K562 (cell line): Measurements from ENCODE around the gene SPRR1A. TPM values are rescaled to one million over a fixed set of nuclear protein-coding genes. Genes with fewer than 3 reads are reported as not detected.

Experiments
- ATAC-seq: fragments of 200-7000 bp; cut with Tn5 transposase; 3 replicates; pipeline ENCODE4 v1.9.1; 2020; ENCODE audit warnings: moderate library complexity
- BruUV-seq: library from RNA; stranded (reverse); fragments of 400-500 nt; replicated peaks from 2 replicates; lab custom pipeline; 2021; lab: Mats Ljungman, UMichigan
- CTCF ChIA-PET: fragments of 300-600 bp; formaldehyde crosslinking; extraction: SDS; loops from one replicate; lab custom pipeline; 2021; ENCODE audit warnings: low intra/inter-chr PET ratio; lab: Yijun Ruan, JAX
- POLR2A ChIA-PET: fragments of 300-600, 350-650 bp; sonication (Branson Sonifier 250); formaldehyde crosslinking; extraction: SDS; loops from one replicate; lab custom pipeline; 2021; ENCODE audit warnings: antibody characterized with exemption, inconsistent platforms; lab: Yijun Ruan, JAX
- DNase-seq, 4 experiments: peaks; one replicate each; pipeline versions ENCODE4 v3.0.0 to v3.0.0-alpha.2; 2011 to 2018; ENCODE audit warnings: low spot score in 3 of 4, mixed read lengths in 3 of 4; ENCODE audit errors: extremely low read depth in 1 of 4
- FAIRE-seq: peaks from 2 replicates; lab custom pipeline; 2011; peaks lifted over from hg19 to GRCh38; lab: Jason Lieb, UNC
- H2AFZ ChIP-seq: 2 replicates; pipeline ENCODE4 v1.6.0; 2011; ENCODE audit warnings: low read depth, low read length, control low read depth, inconsistent platforms
- H3K27ac ChIP-seq: fragments of 200-600 bp; 3 replicates; pipeline ENCODE4 v1.8.0; 2011; ENCODE audit warnings: low read depth, mild to moderate bottlenecking, control low read depth, inconsistent platforms, low read length, moderate library complexity, mixed read lengths; ENCODE audit errors: extremely low read depth
- H3K27me3 ChIP-seq, 2 experiments: fragments of 300-600 bp in 1 of 2; 2 replicates in 1 of 2; 3 replicates in 1 of 2; pipeline versions ENCODE4 v1.6.0 to v1.8.0; 2011; ENCODE audit warnings: inconsistent platforms in 2 of 2, low read length in 2 of 2, mild to moderate bottlenecking in 1 of 2, mixed read lengths in 1 of 2, moderate library complexity in 1 of 2; ENCODE audit not compliant: control insufficient read depth in 2 of 2, insufficient read depth in 2 of 2
- H3K36me3 ChIP-seq: fragments of 300-600 bp; 3 replicates; pipeline ENCODE4 v1.8.0; 2011; ENCODE audit warnings: mild to moderate bottlenecking, low read length, inconsistent platforms; ENCODE audit not compliant: control insufficient read depth, insufficient read depth
- H3K4me1 ChIP-seq, 2 experiments: fragments of 200-600 bp in 1 of 2; replicated peaks in 1 of 2; 2 replicates in 1 of 2; 3 replicates in 1 of 2; pipeline versions ENCODE4 v1.5.1 to v1.8.0; 2011; ENCODE audit warnings: inconsistent platforms in 2 of 2, low read length in 2 of 2, mild to moderate bottlenecking in 1 of 2, mixed read lengths in 1 of 2, moderate library complexity in 1 of 2; ENCODE audit not compliant: control insufficient read depth in 2 of 2, insufficient read depth in 2 of 2
- H3K4me2 ChIP-seq: 2 replicates; pipeline ENCODE4 v1.6.1; 2011; ENCODE audit warnings: low read length, control low read depth, inconsistent platforms, mixed read lengths; ENCODE audit not compliant: insufficient read depth
- H3K4me3 ChIP-seq: fragments of 200-600 bp; sonication (generic), shearing (Covaris generic); 2 replicates; pipeline ENCODE4 v1.5.1; 2016; ENCODE audit warnings: control low read depth, inconsistent platforms
- H3K79me2 ChIP-seq: fragments of 200-600 bp; 3 replicates; pipeline ENCODE4 v1.8.0; 2011; ENCODE audit warnings: low read length, inconsistent platforms; ENCODE audit not compliant: control insufficient read depth, insufficient read depth
- H3K9ac ChIP-seq, 2 experiments: 2 replicates each; pipeline versions ENCODE4 v1.6.0 to v1.6.1; 2011; ENCODE audit warnings: low read depth in 2 of 2, low read length in 2 of 2, control low read depth in 1 of 2, inconsistent platforms in 1 of 2, mild to moderate bottlenecking in 1 of 2, mixed read lengths in 1 of 2; ENCODE audit not compliant: insufficient read depth in 1 of 2
- H3K9me1 ChIP-seq: one replicate; pipeline ENCODE4 v1.6.0; 2011; ENCODE audit warnings: inconsistent platforms, mild to moderate bottlenecking, low read length, moderate library complexity; ENCODE audit not compliant: control insufficient read depth, insufficient read depth
- H3K9me3 ChIP-seq: replicated peaks from 2 replicates; pipeline ENCODE4 v1.5.1; 2011; ENCODE audit warnings: low read depth, low read length, inconsistent platforms; ENCODE audit not compliant: control insufficient read depth, insufficient read depth
- H4K20me1 ChIP-seq: replicated peaks from 2 replicates; pipeline ENCODE4 v1.6.1; 2011; ENCODE audit warnings: low read length, inconsistent platforms, mixed read lengths; ENCODE audit not compliant: control insufficient read depth, insufficient read depth
- ILF3 ChIP-seq: fragments of 450-650 bp; IDR thresholded peaks from 2 replicates; pipeline ENCODE4 v1.6.1; 2018; ENCODE audit warnings: antibody characterized with exemption, mild to moderate bottlenecking, moderate library complexity, borderline replicate concordance
- MEF2A ChIP-seq: IDR thresholded peaks from 2 replicates; pipeline ENCODE4 v1.6.1; 2011; ENCODE audit warnings: low read depth, mild to moderate bottlenecking, low read length, moderate library complexity; ENCODE audit not compliant: control insufficient read depth
- ZNF717 ChIP-seq: fragments of 250-450 bp; sonication (Bioruptor Pico); IDR thresholded peaks from 2 replicates; pipeline ENCODE4 v1.5.0; 2021
- WGBS: fragments of 100-300 bp; shearing (Covaris generic); methylation state at CpG from one replicate; pipeline ENCODE4 v1.1.6; 2016; ENCODE audit warnings: low coverage, mixed read lengths; ENCODE audit not compliant: insufficient coverage; ENCODE audit errors: missing lambda C conversion rate; 5-methylcytosine and 5-hydroxymethylcytosine counted together
- in situ Hi-C: fragments of 300-500 bp; cut with MboI; formaldehyde crosslinking; loops from 4 replicates; pipeline ENCODE4 v1.15.0; 2018; ENCODE audit warnings: inconsistent platforms, mixed read lengths
- intact Hi-C: fragments of 100-400 bp; cut with micrococcal nuclease; formaldehyde crosslinking; loops from 2 replicates; pipeline ENCODE4 v1.14.2; 2022
- polyA plus RNA-seq, 8 experiments: library from polyadenylated mRNA; depleted of rRNA in 4 of 8; stranded (reverse) in 5 of 8; unstranded in 3 of 8; fragments of >200 nt; fragmentation: Nextera tagmentation in 2 of 8; fragmentation: Illumina TruSeq in 1 of 8; extraction: Ambion mirVana in 2 of 8; extraction: Trizol in 1 of 8; gene quantifications; 2 replicates each; pipeline versions ENCODE4 v1.2.1 to v1.2.3, GENCODE V29; 2011 to 2014; ENCODE audit warnings: inconsistent platforms in 1 of 8, missing spikeins in 1 of 8
- total RNA-seq, 7 experiments: library from RNA; depleted of rRNA in 6 of 7; stranded (reverse); fragments of >200 nt in 6 of 7; fragmentation: Illumina TruSeq in 2 of 7; extraction: Trizol in 2 of 7; gene quantifications; 2 replicates each; pipeline versions ENCODE4 v1.2.1 to v1.2.3, GENCODE V29; 2011 to 2021; ENCODE audit warnings: low replicate concordance in 1 of 7
- TF ChIP-seq, protein P1 (sequence below), 2 experiments: fragments of 450-650 bp in 1 of 2; sonication (generic) in 1 of 2; formaldehyde crosslinking in 1 of 2; IDR thresholded peaks in 1 of 2; conservative IDR thresholded peaks in 1 of 2; 2 replicates each; pipeline versions ENCODE4 v1.6.1 to v1.8.1; 2016 to 2023; ENCODE audit warnings: mild to moderate bottlenecking in 2 of 2, moderate library complexity in 2 of 2, inconsistent platforms in 1 of 2, missing genetic modification reagents in 1 of 2
- TF ChIP-seq, protein P2 (sequence below), 2 experiments: fragments of 450-650 bp; IDR thresholded peaks; 2 replicates each; pipeline ENCODE4 v1.6.1; 2016
- TF ChIP-seq, protein P3 (sequence below), 2 experiments: fragments of 450-650 bp in 1 of 2; sonication (generic) in 1 of 2; formaldehyde crosslinking; conservative IDR thresholded peaks; 2 replicates each; pipeline versions ENCODE4 v1.4.0 to v1.8.1; 2020 to 2022; ENCODE audit warnings: mild to moderate bottlenecking in 1 of 2, missing genetic modification reagents in 1 of 2

Gene SPRR1A
- total and polyA plus RNA-seq, 9 of the 15 experiments (the other 6 are each of a cell fraction or from before 2014, with no cell fraction given), result not detected

DNA sequence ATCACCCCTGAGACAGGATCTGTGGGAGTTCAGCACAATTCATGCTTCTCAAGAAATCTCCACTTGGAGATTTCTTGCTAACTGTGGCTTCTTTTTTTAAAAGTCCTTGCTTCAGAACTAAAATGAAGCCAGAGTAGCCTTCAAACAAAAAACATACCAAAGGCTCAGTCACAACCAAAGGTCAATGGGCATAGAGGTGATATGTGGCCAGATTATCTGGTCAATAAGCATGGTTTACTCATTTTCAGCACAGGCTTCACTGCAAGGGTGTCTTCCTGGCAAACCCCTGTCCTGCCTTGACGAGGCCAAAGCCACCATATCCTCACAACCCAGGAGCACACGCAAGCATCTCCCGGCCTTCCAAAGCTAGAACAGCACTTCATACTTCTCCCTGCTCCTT, 24.6 kb upstream of the SPRR1A start:
- H3K4me3 ChIP-seq, result no peak overlapping the region
- H4K20me1 ChIP-seq, result no peaks in the 10 kb centered on the region
- POLR2A ChIA-PET, result no interaction called here
- 3% methylated on average over 3 of the region's 3 CpGs for WGBS
- H3K4me2 ChIP-seq, result no peak overlapping the region
- intact Hi-C loops, result no loop called here
- no peak overlapping the region for H3K9ac ChIP-seq
- CTCF ChIA-PET, result no interaction called here
- no peak for ATAC-seq
- peaks cover 7 to 24% of the 10 kb centered on the region in 2 experiments; a peak in 4 of 5 replicates for H3K27me3 ChIP-seq
- H3K9me1 ChIP-seq, result no peaks in the 10 kb centered on the region
- H3K79me2 ChIP-seq, result no peaks in the 10 kb centered on the region
- no peaks in the 10 kb centered on the region for H3K36me3 ChIP-seq
- H2AFZ ChIP-seq, result no peak overlapping the region
- H3K9me3 ChIP-seq, result no peaks in the 10 kb centered on the region
- FAIRE-seq, result no peak
- BruUV-seq, result no TSS peak
- H3K4me1 ChIP-seq, result no peaks in the 10 kb centered on the region
- DNase-seq, result no peak
- no peak overlapping the region for H3K27ac ChIP-seq
- in situ Hi-C loops, result loop anchor here (25.0 kb wide), 1 partner anchor 228 kb away; no protein-coding TSS in a partner anchor
- TF ChIP-seq MEF2A (no peak), ILF3 (no peak), ZNF717 (CRISPR knock-in tag) (no peak)
- TF ChIP-seq, protein P1, sequence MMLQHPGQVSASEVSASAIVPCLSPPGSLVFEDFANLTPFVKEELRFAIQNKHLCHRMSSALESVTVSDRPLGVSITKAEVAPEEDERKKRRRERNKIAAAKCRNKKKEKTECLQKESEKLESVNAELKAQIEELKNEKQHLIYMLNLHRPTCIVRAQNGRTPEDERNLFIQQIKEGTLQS (IDR thresholded peaks at IDR 0.05), result no peak
- TF ChIP-seq, protein P1 (CRISPR knock-in tag; conservative IDR thresholded peaks at IDR 0.05), result no peak
- TF ChIP-seq, protein P2, sequence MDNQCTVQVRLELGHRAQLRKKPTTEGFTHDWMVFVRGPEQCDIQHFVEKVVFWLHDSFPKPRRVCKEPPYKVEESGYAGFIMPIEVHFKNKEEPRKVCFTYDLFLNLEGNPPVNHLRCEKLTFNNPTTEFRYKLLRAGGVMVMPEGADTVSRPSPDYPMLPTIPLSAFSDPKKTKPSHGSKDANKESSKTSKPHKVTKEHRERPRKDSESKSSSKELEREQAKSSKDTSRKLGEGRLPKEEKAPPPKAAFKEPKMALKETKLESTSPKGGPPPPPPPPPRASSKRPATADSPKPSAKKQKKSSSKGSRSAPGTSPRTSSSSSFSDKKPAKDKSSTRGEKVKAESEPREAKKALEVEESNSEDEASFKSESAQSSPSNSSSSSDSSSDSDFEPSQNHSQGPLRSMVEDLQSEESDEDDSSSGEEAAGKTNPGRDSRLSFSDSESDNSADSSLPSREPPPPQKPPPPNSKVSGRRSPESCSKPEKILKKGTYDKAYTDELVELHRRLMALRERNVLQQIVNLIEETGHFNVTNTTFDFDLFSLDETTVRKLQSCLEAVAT (IDR thresholded peaks at IDR 0.05), result no peak
- TF ChIP-seq, protein P3, sequence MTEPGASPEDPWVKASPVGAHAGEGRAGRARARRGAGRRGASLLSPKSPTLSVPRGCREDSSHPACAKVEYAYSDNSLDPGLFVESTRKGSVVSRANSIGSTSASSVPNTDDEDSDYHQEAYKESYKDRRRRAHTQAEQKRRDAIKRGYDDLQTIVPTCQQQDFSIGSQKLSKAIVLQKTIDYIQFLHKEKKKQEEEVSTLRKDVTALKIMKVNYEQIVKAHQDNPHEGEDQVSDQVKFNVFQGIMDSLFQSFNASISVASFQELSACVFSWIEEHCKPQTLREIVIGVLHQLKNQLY (CRISPR knock-in tag; conservative IDR thresholded peaks at IDR 0.05), result no peak
